ENCODE measurements around the gene KLF13.

Gene KLF13

DNA sequence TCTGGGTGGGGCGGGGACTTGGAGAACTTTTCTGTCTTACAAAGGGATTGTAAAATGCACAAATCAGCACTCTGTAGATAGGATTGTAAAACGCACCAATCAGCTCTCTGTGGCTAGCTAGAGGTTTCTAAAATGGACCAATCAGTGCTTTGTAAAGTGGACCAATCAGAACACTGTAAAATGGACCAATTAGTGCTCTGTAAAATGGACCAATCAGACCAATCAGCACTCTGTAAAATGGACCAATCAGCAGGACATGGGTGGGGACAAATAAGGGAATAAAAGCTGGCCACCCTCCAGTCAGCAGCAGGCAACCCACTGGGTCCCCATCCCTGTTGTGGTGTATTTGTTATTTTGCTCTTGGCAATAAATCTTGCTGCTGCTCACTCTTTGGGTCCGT, 77.7 kb downstream of the KLF13 start:
- DNase-seq = no peak

DNA sequence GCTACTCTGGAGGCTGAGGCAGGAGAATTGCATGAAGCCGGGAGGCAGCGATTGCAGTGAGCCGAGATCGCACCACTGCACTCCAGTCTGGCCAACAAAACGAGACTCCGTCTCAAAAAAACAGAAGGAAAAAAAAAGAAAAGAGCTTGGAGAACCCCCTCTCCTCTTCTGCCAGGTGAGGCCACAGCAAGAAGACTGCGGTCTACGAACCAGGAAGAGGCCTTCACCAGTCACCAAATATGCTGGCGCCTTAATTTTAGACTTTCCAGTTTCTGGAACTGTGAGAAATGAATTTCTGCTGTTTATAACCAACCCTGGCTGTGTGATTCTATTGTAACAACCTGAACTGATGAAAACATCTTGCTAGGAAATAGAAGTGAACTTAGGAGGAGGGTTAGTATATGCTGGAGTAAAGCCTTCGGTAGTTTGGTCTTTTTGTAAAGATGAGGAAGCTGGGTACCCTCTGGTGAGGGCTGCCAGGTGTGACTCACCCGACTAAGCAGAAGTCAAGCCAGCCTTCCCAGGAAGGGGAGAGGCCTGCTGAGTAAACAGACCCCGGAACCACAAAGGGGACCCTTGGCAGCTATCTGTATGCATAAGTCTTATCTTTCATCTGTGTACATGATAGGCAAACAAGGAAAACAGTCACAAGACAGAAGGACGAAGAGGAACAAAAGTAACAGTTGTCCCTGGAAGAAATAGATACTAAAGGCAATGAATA, 78.7 kb downstream of the KLF13 start:
- DNase-seq = no peak

DNA sequence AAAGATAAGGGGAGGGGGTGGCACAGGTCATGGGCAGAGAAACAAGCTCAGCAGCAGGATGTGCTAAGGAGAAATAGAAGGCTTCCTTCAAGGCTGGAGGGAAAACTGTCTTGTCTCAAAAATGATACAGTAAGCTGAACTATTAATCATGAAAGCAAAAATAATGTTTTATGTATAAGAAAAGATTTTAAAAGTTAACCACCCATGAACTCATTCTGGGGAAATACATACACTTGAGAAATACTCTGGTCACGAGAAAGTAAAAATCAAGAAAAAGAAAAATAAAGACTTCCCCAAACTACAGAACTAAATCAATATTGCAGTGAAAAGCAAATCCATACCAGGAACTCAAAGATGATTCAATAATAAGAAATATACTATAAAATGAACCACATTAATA, 80.7 kb downstream of the KLF13 start:
- DNase-seq = no peak

DNA sequence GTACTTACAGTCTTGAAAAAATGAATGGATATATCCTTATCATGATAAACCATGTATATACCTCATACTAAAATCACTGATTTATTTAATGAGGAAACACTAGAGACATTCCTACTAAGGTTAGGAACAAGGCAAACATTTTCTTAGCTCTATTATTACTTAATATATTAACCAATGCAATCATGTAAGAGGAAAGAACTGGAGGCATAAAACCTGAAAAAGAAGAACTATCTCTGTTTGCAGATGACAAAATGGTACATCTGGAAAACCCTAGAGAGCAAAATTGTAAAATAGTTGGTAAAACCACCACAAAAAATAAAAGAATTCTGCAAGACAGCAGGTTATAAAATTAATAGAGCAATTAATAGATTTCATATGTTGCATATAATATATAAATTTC, 81.2 kb downstream of the KLF13 start:
- no peak for DNase-seq

DNA sequence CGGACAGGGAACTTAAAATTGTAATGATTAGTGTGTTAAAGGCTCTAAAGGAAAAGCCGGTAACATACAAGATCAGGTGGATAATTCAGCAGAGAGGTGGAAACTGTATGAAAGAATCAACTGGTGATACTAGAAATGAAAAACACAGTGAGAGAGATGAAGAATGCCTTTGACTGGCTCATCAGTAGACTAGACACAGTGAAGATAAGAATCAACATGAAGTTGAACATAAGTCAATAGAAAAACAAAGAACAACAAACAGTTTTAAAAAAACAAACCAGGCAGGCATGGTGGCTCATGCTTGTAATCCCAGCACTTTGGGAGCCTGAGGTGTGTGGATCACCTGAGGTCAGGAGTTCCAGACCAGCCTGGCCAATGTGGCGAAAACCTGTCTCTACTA, 82.1 kb downstream of the KLF13 start:
- no peak for DNase-seq

DNA sequence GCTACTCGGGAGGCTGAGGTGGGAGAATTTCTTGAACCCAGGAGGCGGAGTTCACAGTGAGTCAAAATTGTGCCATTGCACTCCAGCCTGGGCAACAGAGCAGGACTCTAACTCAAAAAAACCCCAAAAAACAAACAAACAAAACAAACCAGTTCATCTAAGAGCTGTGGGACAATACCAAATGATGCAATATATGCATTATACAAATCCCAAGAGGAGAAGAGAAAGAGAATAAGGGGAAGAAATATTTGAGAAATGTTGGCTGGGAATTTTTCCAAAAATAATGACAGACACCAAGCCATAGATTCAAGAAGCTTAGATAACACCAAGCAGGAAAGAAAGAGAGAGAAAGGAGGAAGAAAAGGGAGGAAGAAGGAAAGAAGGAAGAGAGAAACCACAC, 82.5 kb downstream of the KLF13 start:
- DNase-seq = no peak

DNA sequence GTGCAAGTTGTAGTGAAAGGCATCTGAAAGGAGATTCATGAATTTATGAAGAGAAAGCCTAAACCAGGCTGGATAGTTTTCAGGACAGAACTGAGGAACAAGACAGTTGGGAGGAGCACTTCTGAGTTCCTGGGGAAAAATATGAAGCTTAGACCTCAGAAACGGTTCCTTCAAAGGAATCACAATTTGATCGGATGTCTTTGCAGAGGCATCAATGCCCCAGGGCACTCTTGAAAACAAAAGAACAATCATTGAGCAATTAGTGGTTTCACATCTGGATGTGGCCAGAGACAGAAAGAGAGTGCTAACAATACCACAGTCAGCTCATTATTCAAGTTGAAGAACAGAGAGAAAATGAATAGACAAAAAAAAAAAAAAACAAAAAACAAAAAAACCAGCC, 86.2 kb downstream of the KLF13 start:
- DNase-seq = no peak

DNA sequence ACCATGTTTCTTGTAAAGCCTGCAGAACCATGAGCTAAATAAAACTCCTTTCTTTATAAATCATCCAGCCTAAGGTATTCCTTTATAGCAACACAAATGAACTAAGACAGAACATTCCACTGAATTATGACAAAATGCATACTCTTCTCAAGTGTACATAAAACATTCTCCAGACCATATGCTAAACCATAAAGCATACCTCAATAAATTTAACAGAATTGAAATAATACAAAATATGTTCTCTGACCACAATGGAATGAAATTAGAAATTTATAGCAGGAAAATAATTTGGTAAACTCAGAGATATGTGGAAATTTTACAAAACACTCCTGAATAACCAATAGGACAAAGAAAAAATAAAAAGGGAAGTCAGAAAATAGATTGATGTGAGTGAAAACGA, 88.6 kb downstream of the KLF13 start:
- DNase-seq = no peak

DNA sequence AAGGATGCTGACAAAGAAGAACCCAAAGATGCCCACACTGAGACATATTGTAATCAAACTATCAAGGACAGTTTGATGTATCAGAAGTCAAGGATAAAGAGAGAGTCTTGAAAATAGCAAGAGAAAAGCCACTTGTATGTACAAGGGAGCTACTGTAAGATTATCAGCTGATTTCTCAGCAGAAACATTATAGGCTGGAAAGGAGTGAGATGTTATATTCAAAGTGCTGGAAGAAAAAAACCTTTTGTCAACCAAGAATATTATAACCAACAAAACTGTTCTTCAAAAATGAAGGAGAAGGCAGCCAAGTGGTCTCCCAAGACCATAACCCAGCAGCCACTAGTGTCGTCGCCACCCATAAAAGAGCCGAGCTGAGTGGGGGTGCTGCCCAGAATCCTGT, 93.2 kb downstream of the KLF13 start:
- no peak for DNase-seq

DNA sequence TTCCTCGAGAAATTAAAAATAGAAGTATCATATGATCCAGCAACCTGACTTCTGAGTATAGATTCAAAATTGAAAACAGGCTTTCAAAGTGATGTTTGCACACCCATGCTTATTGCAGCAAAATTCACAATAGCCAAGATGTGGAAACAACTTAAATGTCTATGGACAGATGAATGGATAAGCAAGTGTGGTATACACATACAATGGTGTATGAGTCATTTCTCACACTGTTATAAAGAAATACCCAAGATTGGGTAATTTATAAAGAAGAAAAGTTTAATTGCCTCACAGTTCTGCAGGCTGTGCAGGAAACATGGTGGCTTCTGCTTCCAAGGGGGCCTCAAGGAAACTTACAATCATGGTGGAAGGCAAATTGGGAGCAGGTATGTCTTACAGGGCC, 100.8 kb downstream of the KLF13 start:
- no peak for DNase-seq

Measured in activated CD4-positive, alpha-beta T cell treated with anti-CD3 and anti-CD28 coated beads for 1 hour (primary cell).